ENCODE data around the gene ST14.

Gene ST14

GRCh38 chr11:130181295-130182272, 22.0 kb downstream of the ST14 start:
- no peak for TF ChIP-seq CTCF (conservative IDR thresholded peaks at IDR 0.05)
- no peak for TF ChIP-seq ZFX (IDR thresholded peaks at IDR 0.05)
- H3K27ac ChIP-seq, result peak overlapping the region; percentile 97

- no peak for TF ChIP-seq ZFX (IDR thresholded peaks at IDR 0.05)
- TF ChIP-seq CTCF (conservative IDR thresholded peaks at IDR 0.05), result no peak
- H3K27ac ChIP-seq, result no peak overlapping the region
These were observed 24.5 kb downstream of the ST14 start for GRCh38 chr11:130183878-130184610.

- TF ChIP-seq CTCF (conservative IDR thresholded peaks at IDR 0.05) (no peak), ZFX (IDR thresholded peaks at IDR 0.05) (no peak)
- no peak overlapping the region for H3K27ac ChIP-seq
These were observed 27.5 kb downstream of the ST14 start for GRCh38 chr11:130187096-130187495.

- TF ChIP-seq CTCF (conservative IDR thresholded peaks at IDR 0.05) (no peak), ZFX (IDR thresholded peaks at IDR 0.05) (no peak)
- H3K27ac ChIP-seq, result no peak overlapping the region; the same call in 1 of the 2 replicates
These were observed 28.5 kb downstream of the ST14 start for GRCh38 chr11:130188047-130188446.

- H3K27ac ChIP-seq, result peak overlapping the region; percentile 80
- TF ChIP-seq ZFX (IDR thresholded peaks at IDR 0.05), result no peak
These were observed 29.2 kb downstream of the ST14 start for GRCh38 chr11:130188585-130189347.

- TF ChIP-seq ZFX (IDR thresholded peaks at IDR 0.05) (no peak; the same call in 1 of the 2 replicates), CTCF (conservative IDR thresholded peaks at IDR 0.05) (no peak)
- peak overlapping the region; percentile 80 for H3K27ac ChIP-seq
These were observed 30.1 kb downstream of the ST14 start for GRCh38 chr11:130189492-130190210.

GRCh38 chr11:130190371-130190881, 30.8 kb downstream of the ST14 start:
- H3K27ac ChIP-seq, result peak overlapping the region; percentile 80
- TF ChIP-seq ZFX (IDR thresholded peaks at IDR 0.05) (no peak), CTCF (conservative IDR thresholded peaks at IDR 0.05) (no peak)
